ENCODE measurements around the gene ADORA2A. TPM values are rescaled to one million over a fixed set of nuclear protein-coding genes. Genes with fewer than 3 reads are reported as not detected.

The ADORA2A gene
- total and polyA plus RNA-seq, 11 donors = 1.5 to 12.1 (median 4.5) TPM

- TF ChIP-seq POLR2A (IDR thresholded peaks at IDR 0.05) = no peak
- TF ChIP-seq, protein P1, sequence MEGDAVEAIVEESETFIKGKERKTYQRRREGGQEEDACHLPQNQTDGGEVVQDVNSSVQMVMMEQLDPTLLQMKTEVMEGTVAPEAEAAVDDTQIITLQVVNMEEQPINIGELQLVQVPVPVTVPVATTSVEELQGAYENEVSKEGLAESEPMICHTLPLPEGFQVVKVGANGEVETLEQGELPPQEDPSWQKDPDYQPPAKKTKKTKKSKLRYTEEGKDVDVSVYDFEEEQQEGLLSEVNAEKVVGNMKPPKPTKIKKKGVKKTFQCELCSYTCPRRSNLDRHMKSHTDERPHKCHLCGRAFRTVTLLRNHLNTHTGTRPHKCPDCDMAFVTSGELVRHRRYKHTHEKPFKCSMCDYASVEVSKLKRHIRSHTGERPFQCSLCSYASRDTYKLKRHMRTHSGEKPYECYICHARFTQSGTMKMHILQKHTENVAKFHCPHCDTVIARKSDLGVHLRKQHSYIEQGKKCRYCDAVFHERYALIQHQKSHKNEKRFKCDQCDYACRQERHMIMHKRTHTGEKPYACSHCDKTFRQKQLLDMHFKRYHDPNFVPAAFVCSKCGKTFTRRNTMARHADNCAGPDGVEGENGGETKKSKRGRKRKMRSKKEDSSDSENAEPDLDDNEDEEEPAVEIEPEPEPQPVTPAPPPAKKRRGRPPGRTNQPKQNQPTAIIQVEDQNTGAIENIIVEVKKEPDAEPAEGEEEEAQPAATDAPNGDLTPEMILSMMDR (IDR thresholded peaks at IDR 0.05) = no peak
- H3K4me1 ChIP-seq = peaks cover 7 to 62% (median 40%) of the 10 kb centered on the region in 12 donors
- ATAC-seq = no peak
Observed at GRCh38 chr22:24463071-24463760, 35.8 kb downstream of the ADORA2A start.

DNA sequence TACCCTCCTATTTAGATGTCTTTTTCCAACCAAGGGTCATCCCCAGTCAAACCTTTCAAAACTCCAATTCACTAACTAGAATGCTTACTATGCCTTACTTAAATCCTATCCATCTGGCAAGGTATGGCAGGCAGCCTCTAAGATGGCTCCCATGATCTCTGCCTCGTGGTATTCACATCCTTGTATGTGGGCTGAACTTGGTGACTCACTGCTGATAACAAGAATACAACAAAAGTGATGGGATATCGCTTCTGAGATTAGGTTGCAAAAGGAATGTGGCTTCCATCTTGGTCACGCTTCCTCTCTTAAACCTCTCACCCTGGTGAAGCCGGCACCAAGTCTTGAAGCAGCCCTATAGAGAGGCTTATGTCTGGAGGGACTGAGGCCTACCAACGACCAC is 38.2 kb downstream of the ADORA2A start:
- intact Hi-C loops (cut with DNase I) = no loop called here
- no peak for ATAC-seq
- H3K4me3 ChIP-seq = no peak overlapping the region
- peaks cover 7 to 48% (median 29%) of the 10 kb centered on the region in 12 donors for H3K4me1 ChIP-seq
- no peak for DNase-seq
- TF ChIP-seq, protein P1 (IDR thresholded peaks at IDR 0.05) = no peak
- no peak for TF ChIP-seq POLR2A (IDR thresholded peaks at IDR 0.05)
- H3K36me3 ChIP-seq = no peaks in the 10 kb centered on the region
- H3K27me3 ChIP-seq = no peaks in the 10 kb centered on the region
- WGBS, 4 donors = 67 to 76% (median 71%) methylated on average over 5 of the region's 5 CpGs
- peak overlapping the region in 7 of 12 donors; percentile 18 to 64 (median 40) for H3K27ac ChIP-seq
- H3K9me3 ChIP-seq = no peaks in the 10 kb centered on the region

More at GRCh38 chr22:24463071-24463760, 35.8 kb downstream of the ADORA2A start:
- Histone ChIP-seq H3K9me3 (no peaks in the 10 kb centered on the region), H3K27me3 (no peaks in the 10 kb centered on the region), H3K36me3 (no peaks in the 10 kb centered on the region), H3K27ac (no peak overlapping the region), H3K4me3 (no peak overlapping the region)
- intact Hi-C loops (cut with DNase I) = no loop called here
- 91 to 97% (median 93%) methylated on average over 6 of the region's 6 CpGs for WGBS, 4 donors
- no peak for DNase-seq

DNA sequence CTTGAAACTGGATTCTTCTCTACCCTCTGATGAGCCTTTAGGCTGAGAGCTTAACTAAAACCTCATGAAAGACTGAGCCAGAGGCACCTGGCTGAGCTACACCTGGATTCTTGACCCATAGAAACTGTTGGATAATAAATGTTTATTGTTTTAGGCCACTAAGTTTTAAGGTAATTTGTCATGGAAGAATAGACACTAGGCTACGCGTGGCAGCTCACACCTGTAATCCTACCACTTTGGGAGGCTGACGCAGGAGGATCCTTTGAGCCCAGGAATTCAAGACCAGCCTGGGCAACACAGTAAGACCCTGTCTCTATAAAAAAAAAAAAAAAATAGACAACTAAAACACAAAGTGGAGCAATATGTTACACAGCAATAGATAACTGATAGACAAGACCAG is 38.6 kb downstream of the ADORA2A start:
- intact Hi-C loops (cut with DNase I) = no loop called here

DNA sequence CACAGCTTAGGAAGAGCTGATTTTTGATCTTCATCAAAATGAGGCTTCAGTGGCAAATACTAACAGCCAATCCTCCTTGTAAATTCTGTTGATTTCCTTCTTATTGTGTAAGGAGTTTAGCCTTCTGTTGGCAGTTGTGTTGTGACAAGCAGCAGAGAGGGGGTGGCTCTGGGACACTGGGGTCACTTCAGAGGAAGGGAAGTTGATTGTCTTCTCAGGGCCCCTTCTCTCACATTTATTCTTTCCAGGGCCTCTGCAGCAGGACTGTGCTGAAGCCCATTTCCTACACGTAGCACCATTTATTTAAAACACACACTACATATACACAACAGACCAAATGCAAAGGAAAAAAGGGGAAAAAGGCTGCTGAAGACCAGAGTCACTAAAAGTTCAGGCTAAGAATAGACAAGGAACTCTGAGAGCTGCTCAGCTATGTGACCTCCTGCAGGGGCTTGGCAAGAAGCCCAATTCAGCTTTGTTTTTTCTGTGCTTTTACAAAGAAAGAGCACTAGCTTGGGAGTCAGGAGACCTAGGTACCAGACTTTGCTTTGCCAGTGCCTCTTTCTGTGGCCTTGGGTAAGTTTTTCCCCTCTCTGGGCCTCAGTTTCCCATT is 39.4 kb downstream of the ADORA2A start:
- H3K36me3 ChIP-seq = no peaks in the 10 kb centered on the region
- TF ChIP-seq, protein P1 (IDR thresholded peaks at IDR 0.05) = no peak
- TF ChIP-seq POLR2A (IDR thresholded peaks at IDR 0.05) = no peak
- DNase-seq = peak in 3 of 5 donors; percentile 49 to 61 (median 59)
- intact Hi-C loops (cut with DNase I) = no loop called here
- H3K27me3 ChIP-seq = no peaks in the 10 kb centered on the region
- peaks cover 7 to 51% (median 34%) of the 10 kb centered on the region in 12 donors for H3K4me1 ChIP-seq
- peak; percentile 50 to 66 (median 63) for ATAC-seq
- H3K27ac ChIP-seq = peak overlapping the region; percentile 4 to 64 (median 40)
- H3K9me3 ChIP-seq = no peaks in the 10 kb centered on the region
- WGBS, 4 donors = 23 to 30% (median 29%) methylated on average over 1 of the region's 1 CpG
- H3K4me3 ChIP-seq = peak overlapping the region in 1 of 12 donors; percentile 16

More for the DNA sequence above, 38.6 kb downstream of the ADORA2A start:
- DNase-seq = no peak
- Histone ChIP-seq H3K4me1 (peaks cover 7 to 46% (median 28%) of the 10 kb centered on the region in 12 donors), H3K9me3 (no peaks in the 10 kb centered on the region), H3K27me3 (no peaks in the 10 kb centered on the region), H3K27ac (peak overlapping the region in 11 of 12 donors; percentile 18 to 64 (median 40)), H3K36me3 (no peaks in the 10 kb centered on the region), H3K4me3 (no peak overlapping the region)
- ATAC-seq = no peak
- TF ChIP-seq POLR2A (IDR thresholded peaks at IDR 0.05) = no peak
- TF ChIP-seq, protein P1 (IDR thresholded peaks at IDR 0.05) = no peak
- WGBS, 4 donors = 92 to 100% (median 97%) methylated on average over 3 of the region's 3 CpGs

Data from heart left ventricle (tissue), 16 donors.